GM23338 (cell line): ENCODE measurements around the gene TM7SF3. TPM values are rescaled to one million over a fixed set of nuclear protein-coding genes. Genes with fewer than 3 reads are reported as not detected.

Experiments
- ATAC-seq: fragments of 200-7000 bp; cut with Tn5 transposase; 3 replicates; pipeline ENCODE4 v1.9.1; 2020
- DNase-seq: peaks from one replicate; pipeline ENCODE4 v3.0.0-alpha.2; 2015; ENCODE audit warnings: low spot score
- H2AFZ ChIP-seq: fragments of 200-600 bp; sonication (generic); 2 replicates; pipeline ENCODE4 v1.8.0; 2016; ENCODE audit warnings: antibody characterized with exemption, mild to moderate bottlenecking, moderate library complexity
- H3F3A ChIP-seq: fragments of 200-600 bp; sonication (generic); replicated peaks from 2 replicates; pipeline ENCODE4 v1.8.0; 2017; ENCODE audit warnings: antibody characterized with exemption, mixed run types, low read depth
- H3K27ac ChIP-seq: fragments of 200-600 bp; sonication (generic); 2 replicates; pipeline ENCODE4 v1.6.1; 2016; ENCODE audit warnings: low read depth
- H3K27me3 ChIP-seq: fragments of 200-600 bp; sonication (generic); 2 replicates; pipeline ENCODE4 v1.8.0; 2016; ENCODE audit warnings: mild to moderate bottlenecking, mixed run types, moderate library complexity; ENCODE audit not compliant: insufficient read depth
- H3K36me3 ChIP-seq: fragments of 200-600 bp; sonication (generic); 2 replicates; pipeline ENCODE4 v1.8.0; 2016; ENCODE audit warnings: mild to moderate bottlenecking; ENCODE audit not compliant: insufficient read depth
- H3K4me1 ChIP-seq: fragments of 200-600 bp; sonication (generic); 2 replicates; pipeline ENCODE4 v1.8.0; 2016; ENCODE audit warnings: mild to moderate bottlenecking, moderate library complexity; ENCODE audit not compliant: insufficient read depth
- H3K4me2 ChIP-seq: fragments of 200-600 bp; sonication (generic); 2 replicates; pipeline ENCODE4 v1.7.1; 2017; ENCODE audit warnings: mixed run types
- H3K4me3 ChIP-seq: fragments of 200-600 bp; sonication (generic); 2 replicates; pipeline ENCODE4 v1.6.1; 2016; ENCODE audit warnings: mixed run types
- H3K79me2 ChIP-seq: fragments of 200-600 bp; sonication (generic); replicated peaks from 2 replicates; pipeline ENCODE4 v1.8.0; 2017; ENCODE audit warnings: mild to moderate bottlenecking; ENCODE audit not compliant: insufficient read depth
- H3K9me2 ChIP-seq: fragments of 200-600 bp; sonication (generic); 2 replicates; pipeline ENCODE4 v1.8.0; 2017; ENCODE audit not compliant: insufficient read depth
- H4K20me1 ChIP-seq: fragments of 200-600 bp; sonication (generic); replicated peaks from 2 replicates; pipeline ENCODE4 v1.8.0; 2017; ENCODE audit warnings: mild to moderate bottlenecking; ENCODE audit not compliant: insufficient read depth
- H3K27ac Mint-ChIP-seq: 2 replicates; pipeline ENCODE4 v1.8.0; 2020; ENCODE audit warnings: inconsistent platforms, mild to moderate bottlenecking, moderate library complexity, mixed read lengths
- H3K27me3 Mint-ChIP-seq: 3 replicates; pipeline ENCODE4 v1.8.0; 2022; ENCODE audit warnings: low read depth, mild to moderate bottlenecking, moderate library complexity, mixed read lengths, inconsistent platforms; ENCODE audit not compliant: insufficient read depth, poor library complexity
- H3K36me3 Mint-ChIP-seq: 3 replicates; pipeline ENCODE4 v1.8.0; 2021; ENCODE audit warnings: low read depth, mild to moderate bottlenecking, inconsistent platforms, moderate library complexity, mixed read lengths
- H3K4me1 Mint-ChIP-seq: 3 replicates; pipeline ENCODE4 v1.8.0; 2020; ENCODE audit warnings: mild to moderate bottlenecking, inconsistent platforms, mixed read lengths
- H3K4me3 Mint-ChIP-seq: 3 replicates; pipeline ENCODE4 v1.8.0; 2021; ENCODE audit warnings: moderate library complexity, mild to moderate bottlenecking, inconsistent platforms, mixed read lengths
- H3K9me3 Mint-ChIP-seq: 3 replicates; pipeline ENCODE4 v1.8.0; 2020; ENCODE audit warnings: moderate library complexity, mild to moderate bottlenecking, inconsistent platforms, mixed read lengths
- CREB1 ChIP-seq: fragments of 250-450 bp; sonication (Bioruptor Pico); IDR thresholded peaks from 2 replicates; pipeline ENCODE4 v1.5.0; 2020; ENCODE audit warnings: low read depth, mild to moderate bottlenecking, moderate library complexity
- CTCF ChIP-seq, 2 experiments: fragments of 200-600 bp in 1 of 2; sonication (generic) in 1 of 2; conservative IDR thresholded peaks; 2 replicates each; pipeline versions ENCODE4 v1.5.1 to v1.6.1; 2016 to 2017; ENCODE audit warnings: antibody characterized with exemption in 2 of 2, low read depth in 2 of 2, mild to moderate bottlenecking in 2 of 2, moderate library complexity in 1 of 2
- ETS1 ChIP-seq: IDR thresholded peaks from 2 replicates; pipeline ENCODE4 v1.6.1; 2016; ENCODE audit warnings: antibody characterized with exemption
- EZH2 ChIP-seq: fragments of 200-600 bp; sonication (generic); IDR thresholded peaks from one replicate; pipeline ENCODE4 v1.8.0; 2017; ENCODE audit warnings: antibody characterized with exemption, mild to moderate bottlenecking, low read depth; ENCODE audit not compliant: unreplicated experiment
- EZH2phosphoT487 ChIP-seq: fragments of 200-600 bp; sonication (generic); IDR thresholded peaks from one replicate; pipeline ENCODE4 v1.8.1; 2018; ENCODE audit warnings: antibody characterized with exemption; ENCODE audit not compliant: unreplicated experiment
- JUNB ChIP-seq: IDR thresholded peaks from one replicate; pipeline ENCODE4 v1.6.1; 2016; ENCODE audit warnings: antibody characterized with exemption; ENCODE audit not compliant: unreplicated experiment
- NANOG ChIP-seq: IDR thresholded peaks from 2 replicates; pipeline ENCODE4 v1.6.1; 2016; ENCODE audit warnings: antibody characterized with exemption, borderline replicate concordance
- POLR2AphosphoS5 ChIP-seq: IDR thresholded peaks from 2 replicates; pipeline ENCODE4 v1.6.1; 2016; ENCODE audit warnings: antibody characterized with exemption, low read depth
- REST ChIP-seq: IDR thresholded peaks from one replicate; pipeline ENCODE4 v1.6.1; 2018; ENCODE audit warnings: antibody characterized with exemption; ENCODE audit not compliant: unreplicated experiment
- STAT1 ChIP-seq: IDR thresholded peaks from one replicate; pipeline ENCODE4 v1.6.1; 2016; ENCODE audit warnings: antibody characterized with exemption; ENCODE audit not compliant: unreplicated experiment
- ZNF114 ChIP-seq: fragments of 250-450 bp; sonication (Bioruptor Pico); IDR thresholded peaks from 2 replicates; pipeline ENCODE4 v1.5.0; 2020; ENCODE audit warnings: mild to moderate bottlenecking, moderate library complexity
- ZNF331 ChIP-seq: fragments of 250-450 bp; sonication (Bioruptor Pico); IDR thresholded peaks from 2 replicates; pipeline ENCODE4 v1.5.0; 2020; ENCODE audit warnings: low read depth, mild to moderate bottlenecking, moderate library complexity
- ZNF462 ChIP-seq: fragments of 250-450 bp; sonication (Bioruptor Pico); IDR thresholded peaks from 2 replicates; pipeline ENCODE4 v1.5.0; 2020; ENCODE audit warnings: mild to moderate bottlenecking, moderate library complexity
- polyA plus RNA-seq: library from polyadenylated mRNA; unstranded; fragments of >200 nt; fragmentation: Nextera tagmentation; extraction: Ambion mirVana; gene quantifications from 2 replicates; pipeline ENCODE4 v1.2.1, GENCODE V29; 2016
- total RNA-seq: library from RNA; depleted of rRNA; stranded (reverse); fragments of >200 nt; shearing (Covaris generic); gene quantifications from 2 replicates; pipeline ENCODE4 v1.2.3, GENCODE V29; 2014

Gene TM7SF3
- total and polyA plus RNA-seq, 2 experiments from 2014 or later = 30.3 to 121 TPM

- H3K27me3 Mint-ChIP-seq = no peaks in the 10 kb centered on the region
- H3K9me3 Mint-ChIP-seq = no peaks in the 10 kb centered on the region
- Histone ChIP-seq H3K36me3 (peaks cover 14% of the 10 kb centered on the region), H3K79me2 (peaks cover 41% of the 10 kb centered on the region), H3K4me3 (no peak overlapping the region), H3K9me2 (no peaks in the 10 kb centered on the region), H3K4me1 (no peaks in the 10 kb centered on the region), H3F3A (no peaks in the 10 kb centered on the region), H2AFZ (no peak overlapping the region), H4K20me1 (no peaks in the 10 kb centered on the region), H3K27ac (no peak overlapping the region), H3K4me2 (no peak overlapping the region), H3K27me3 (no peaks in the 10 kb centered on the region)
- DNase-seq = no peak
- H3K4me3 Mint-ChIP-seq = no peak overlapping the region
- ATAC-seq = no peak
- H3K27ac Mint-ChIP-seq = no peak overlapping the region; the same call in 1 of the 2 replicates
- TF ChIP-seq POLR2AphosphoS5 = no peak
- TF ChIP-seq EZH2 = no peak
- TF ChIP-seq ZNF114 = no peak
- TF ChIP-seq STAT1 = no peak
- TF ChIP-seq CREB1 (CRISPR knock-in tag) = no peak
- TF ChIP-seq NANOG = no peak
- no peak for TF ChIP-seq EZH2phosphoT487
- TF ChIP-seq ZNF331 (CRISPR knock-in tag) = no peak
- TF ChIP-seq ZNF462 (CRISPR knock-in tag) = no peak
- TF ChIP-seq CTCF (conservative IDR thresholded peaks at IDR 0.05; ENCODE audit: low read depth in 2 of 2) = no peak
- TF ChIP-seq REST = no peak
- TF ChIP-seq JUNB = no peak
- no peak for TF ChIP-seq ETS1
- H3K36me3 Mint-ChIP-seq = peaks cover 45% of the 10 kb centered on the region
- H3K4me1 Mint-ChIP-seq = no peaks in the 10 kb centered on the region
Measured at GRCh38 chr12:26929590-26929989, 84.6 kb downstream of the TM7SF3 start.
